GM12875 (cell line): ENCODE measurements around the gene PCDHAC2.

Experiments used
- H3K4me3 ChIP-seq: one replicate; pipeline ENCODE4 v1.5.1; 2011; ENCODE audit warnings: low read depth, low read length, control low read depth
- CTCF ChIP-seq: IDR thresholded peaks from 2 replicates; pipeline ENCODE4 v1.5.1; 2011; ENCODE audit warnings: low read depth, mild to moderate bottlenecking, control low read depth, inconsistent platforms, low read length, moderate library complexity, borderline replicate concordance; ENCODE audit not compliant: insufficient read depth

The PCDHAC2 gene

GRCh38 chr5:140934964-140935606 is 31.2 kb upstream of the PCDHAC2 start:
- H3K4me3 ChIP-seq: no peak overlapping the region
- no peak for TF ChIP-seq CTCF

- TF ChIP-seq CTCF: no peak
- H3K4me3 ChIP-seq: no peak overlapping the region
These were observed 19.7 kb upstream of the PCDHAC2 start for GRCh38 chr5:140946578-140946977.

- no peak overlapping the region for H3K4me3 ChIP-seq
- no peak for TF ChIP-seq CTCF
These were observed 14.6 kb upstream of the PCDHAC2 start for GRCh38 chr5:140951636-140952035.

GRCh38 chr5:140953234-140953633 is 13.0 kb upstream of the PCDHAC2 start:
- H3K4me3 ChIP-seq: no peak overlapping the region
- no peak for TF ChIP-seq CTCF

GRCh38 chr5:140962190-140962589 is 4.1 kb upstream of the PCDHAC2 start:
- TF ChIP-seq CTCF: no peak
- H3K4me3 ChIP-seq: no peak overlapping the region

- no peak for TF ChIP-seq CTCF
These were observed 1.9 kb upstream of the PCDHAC2 start for GRCh38 chr5:140964356-140964755.

GRCh38 chr5:140965905-140966292 is 377 bp upstream of the PCDHAC2 start:
- TF ChIP-seq CTCF: no peak
- H3K4me3 ChIP-seq: no peak overlapping the region

More at GRCh38 chr5:140964356-140964755, 1.9 kb upstream of the PCDHAC2 start:
- H3K4me3 ChIP-seq: no peak overlapping the region
